Measurements from ENCODE around the gene PPFIA4.

PPFIA4 gene

GRCh38 chr1:203127666-203128430, 101.6 kb downstream of the PPFIA4 start, which contains the start of gene ADORA1:
TSS of gene ADORA1 (plus strand) at chr1:203127726. CDS start at chr1:203128842, 1,116 bp downstream.
- ATAC-seq (ENCODE audit: low read depth), result no peak

DNA sequence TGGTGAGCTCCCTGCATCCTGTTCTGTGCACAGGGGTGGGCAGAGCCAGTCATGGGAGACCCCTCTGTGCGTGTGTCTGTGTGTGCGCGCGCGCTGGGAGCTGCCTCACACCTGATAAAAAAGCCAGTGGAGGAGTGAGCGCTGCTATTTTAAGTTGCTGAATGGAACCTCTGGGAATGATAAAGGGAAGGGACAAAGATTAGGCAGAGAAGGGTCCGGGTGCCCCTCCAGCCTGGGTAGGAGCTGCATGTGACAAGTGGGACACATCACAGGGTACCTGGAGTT, 102.1 kb downstream of the PPFIA4 start:
- peaks cover 10% of the 10 kb centered on the region for H3K4me1 Mint-ChIP-seq
- H3K27me3 Mint-ChIP-seq, result peaks cover 21% of the 10 kb centered on the region
- H3K36me3 Mint-ChIP-seq, result no peaks in the 10 kb centered on the region
- no peak overlapping the region for H3K4me3 Mint-ChIP-seq
- ATAC-seq (ENCODE audit: low read depth) (no peak), DNase-seq (ENCODE audit: low spot score in 2 of 2) (no peak)
- no peak overlapping the region for H3K27ac Mint-ChIP-seq
- no peaks in the 10 kb centered on the region for H3K9me3 Mint-ChIP-seq

More at GRCh38 chr1:203127666-203128430, 101.6 kb downstream of the PPFIA4 start, which contains the start of gene ADORA1:
- H3K9me3 Mint-ChIP-seq, result no peaks in the 10 kb centered on the region
- peaks cover 21% of the 10 kb centered on the region for H3K27me3 Mint-ChIP-seq
- peak within 1 kb of the TSS; percentile 0 for H3K4me3 Mint-ChIP-seq
- H3K4me1 Mint-ChIP-seq, result peaks cover 10% of the 10 kb centered on the region
- H3K27ac Mint-ChIP-seq, result no peak within 1 kb of the TSS
- DNase-seq (ENCODE audit: low spot score in 2 of 2), result no peak
- no peaks in the 10 kb centered on the region for H3K36me3 Mint-ChIP-seq
